NCI-H82 treated with DMSO at 0.1 percent for 48 hours (cell line): ENCODE measurements around the gene TCP1.
"Not testable (repeated sequence)": the region's sequence is repeated elsewhere in the genome, so short reads cannot be mapped to it uniquely, and the experiment has no call there.

Experiments used
- DNase-seq: peaks from one replicate; lab custom pipeline; 2025; ENCODE audit not compliant: unreplicated experiment; lab: John Stamatoyannopoulos, UW

The TCP1 gene

DNA sequence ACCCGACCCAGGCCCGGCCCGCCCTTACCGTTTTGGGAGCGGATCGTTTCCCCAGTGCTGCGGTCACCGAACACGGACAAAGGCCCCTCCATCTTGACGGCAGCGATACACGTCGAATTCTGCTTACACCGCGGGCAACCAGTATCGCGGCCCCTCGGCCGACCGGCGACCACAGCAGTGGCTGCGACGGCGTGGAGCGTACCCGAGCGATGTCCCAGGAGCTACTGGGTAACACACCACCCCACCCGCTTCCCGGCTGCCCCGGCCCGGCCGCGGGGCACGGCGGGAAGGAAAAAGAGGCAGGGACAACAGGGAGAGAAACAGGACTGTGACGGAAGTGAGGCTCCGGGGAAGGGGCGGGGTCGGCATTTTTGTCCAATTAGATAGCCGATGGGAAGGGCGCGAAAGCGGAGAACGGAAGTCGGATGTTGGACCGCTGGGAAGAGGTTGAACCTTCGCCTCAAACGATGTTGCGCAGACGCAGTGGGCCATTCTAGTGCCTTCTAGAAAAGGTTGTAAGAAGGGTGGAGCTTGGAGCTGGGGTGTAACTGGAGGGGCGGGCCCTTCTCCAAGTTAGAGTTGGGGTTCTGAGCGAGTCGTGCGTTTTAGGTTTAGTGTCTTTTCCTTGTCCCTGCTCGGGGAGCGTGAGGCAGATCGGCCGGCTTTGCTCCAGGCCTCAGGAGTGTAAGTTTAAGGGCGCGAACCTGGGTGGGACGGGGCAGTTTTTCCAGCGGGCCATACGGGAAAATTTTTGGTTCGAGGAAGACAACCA is at the start of gene TCP1:
TCP1 (minus strand) TSS at position 226 of the 772 bp plus-strand sequence; CDS start at position 92, 134 bp downstream.
- peak; percentile 99 for DNase-seq

GRCh38 chr6:159838020-159838744 is 48.8 kb upstream of the TCP1 start:
- no peak for DNase-seq

DNA sequence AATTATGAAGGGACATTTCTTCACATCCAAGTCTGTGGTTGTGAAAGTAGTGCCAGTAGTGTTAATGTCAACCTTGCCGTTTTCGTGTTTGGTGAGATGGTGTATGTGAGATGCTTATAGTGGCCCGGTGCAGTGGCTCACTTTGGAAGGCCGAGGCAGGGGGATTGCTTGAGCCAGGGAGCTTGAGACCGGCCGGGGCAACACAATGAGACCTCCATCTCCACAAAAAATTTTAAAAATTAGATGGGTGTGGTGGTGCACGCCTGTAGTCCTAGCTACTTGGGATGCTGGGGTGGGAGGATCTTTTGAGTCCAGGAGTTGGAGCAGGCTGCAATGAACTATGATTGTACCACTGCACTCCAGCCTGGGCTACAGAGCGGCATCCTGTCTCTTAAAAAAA is 48.1 kb upstream of the TCP1 start:
- no peak for DNase-seq

- DNase-seq, result no peak
These were observed 47.5 kb upstream of the TCP1 start for GRCh38 chr6:159836718-159837490.

DNA sequence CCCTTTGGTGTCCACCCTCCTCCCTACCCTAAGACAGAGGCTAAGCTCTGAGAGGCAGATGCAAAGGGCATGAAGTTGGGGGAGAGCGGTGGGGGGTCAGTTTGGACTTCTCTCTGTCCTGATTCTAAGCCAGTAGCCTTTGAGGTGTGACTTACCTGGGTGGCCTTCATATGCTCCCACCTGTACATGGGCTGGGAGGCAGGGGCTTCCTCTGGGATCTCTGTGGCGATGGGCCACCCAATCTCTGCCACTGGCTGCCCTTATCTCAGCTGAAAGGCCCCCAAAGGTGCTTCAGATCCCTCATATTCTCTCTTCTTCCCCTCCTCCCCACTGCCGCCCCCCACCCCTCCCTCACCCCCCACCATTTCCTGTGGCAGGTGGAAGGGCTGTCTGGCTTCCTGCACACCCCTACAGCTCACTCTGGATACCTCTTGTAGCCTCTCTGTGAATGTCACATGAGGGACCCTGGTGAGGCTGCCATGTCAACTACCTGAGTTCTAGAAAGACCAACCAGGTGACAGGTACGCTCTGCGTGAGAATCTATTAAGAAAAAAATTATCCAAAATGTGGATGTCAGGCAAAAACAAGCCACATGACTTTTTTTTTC is 44.7 kb upstream of the TCP1 start:
- DNase-seq, result no peak

- no peak for DNase-seq
These were observed 44.2 kb upstream of the TCP1 start for GRCh38 chr6:159833556-159833955.

DNA sequence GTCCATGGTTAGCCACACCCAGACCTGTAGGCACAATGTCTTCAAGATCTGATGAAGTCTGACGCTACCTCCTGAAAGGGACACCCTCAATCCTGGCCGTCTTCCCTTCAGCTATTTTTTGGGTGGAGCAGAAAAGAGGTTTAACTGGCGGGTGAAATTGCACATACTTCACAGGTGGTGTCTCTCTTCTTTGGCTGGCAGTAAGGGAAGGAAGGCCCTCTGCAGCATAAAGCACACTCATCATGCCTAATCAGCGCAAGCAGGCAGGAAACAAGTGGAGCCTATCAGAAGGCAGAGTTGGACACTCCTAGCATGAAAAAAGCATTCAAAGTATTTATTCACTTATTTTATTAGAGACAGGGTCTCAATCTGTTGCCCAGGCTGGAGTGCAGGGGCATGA is 43.5 kb upstream of the TCP1 start:
- no peak for DNase-seq

GRCh38 chr6:159831373-159831679 is 41.9 kb upstream of the TCP1 start:
- DNase-seq, result no peak

GRCh38 chr6:159830501-159831372 is 41.3 kb upstream of the TCP1 start:
- peak; percentile 12 for DNase-seq

GRCh38 chr6:159829526-159829925 is 40.1 kb upstream of the TCP1 start:
- DNase-seq, result no peak

DNA sequence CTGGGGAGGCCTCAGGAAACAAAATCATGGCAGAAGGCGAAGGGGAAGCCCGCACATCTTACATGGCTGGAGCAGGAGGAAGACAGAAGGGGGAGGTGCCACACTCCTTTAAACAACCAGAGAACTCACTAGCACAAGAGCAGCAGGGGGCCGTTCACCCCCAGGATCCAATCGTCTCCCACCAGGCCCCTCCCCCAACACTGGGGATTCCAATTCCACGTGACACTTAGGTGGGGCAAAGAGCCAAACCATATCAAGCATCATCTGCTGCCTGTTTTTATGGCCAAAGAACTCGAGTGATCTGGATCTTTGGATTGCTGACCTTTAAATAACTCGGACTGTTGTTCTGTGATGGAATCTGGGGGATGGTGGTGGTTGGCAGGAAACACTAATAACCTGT is 38.7 kb upstream of the TCP1 start:
- no peak for DNase-seq

- no peak for DNase-seq
These were observed 37.7 kb upstream of the TCP1 start for GRCh38 chr6:159826968-159827647.

DNA sequence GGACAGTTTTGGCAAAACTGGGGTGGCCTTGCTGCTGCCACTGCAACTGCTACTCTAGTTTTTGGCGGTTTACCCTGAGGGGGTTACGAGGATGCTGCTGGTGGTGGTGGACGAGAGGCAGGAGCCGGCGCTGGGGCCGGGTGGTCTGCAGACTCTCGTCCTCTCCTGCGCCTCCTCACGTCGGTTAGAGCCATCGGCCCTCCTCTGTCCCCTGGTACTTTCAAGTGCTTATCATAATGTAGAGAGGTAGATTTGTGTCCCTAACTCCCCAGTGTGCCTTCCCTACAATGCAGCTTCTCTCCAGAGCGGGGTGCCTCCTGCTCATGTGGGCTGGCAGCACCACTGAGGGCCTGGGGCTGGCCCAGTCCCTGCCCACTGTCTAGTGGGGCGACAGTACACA is 36.6 kb upstream of the TCP1 start:
- DNase-seq, result no peak

DNA sequence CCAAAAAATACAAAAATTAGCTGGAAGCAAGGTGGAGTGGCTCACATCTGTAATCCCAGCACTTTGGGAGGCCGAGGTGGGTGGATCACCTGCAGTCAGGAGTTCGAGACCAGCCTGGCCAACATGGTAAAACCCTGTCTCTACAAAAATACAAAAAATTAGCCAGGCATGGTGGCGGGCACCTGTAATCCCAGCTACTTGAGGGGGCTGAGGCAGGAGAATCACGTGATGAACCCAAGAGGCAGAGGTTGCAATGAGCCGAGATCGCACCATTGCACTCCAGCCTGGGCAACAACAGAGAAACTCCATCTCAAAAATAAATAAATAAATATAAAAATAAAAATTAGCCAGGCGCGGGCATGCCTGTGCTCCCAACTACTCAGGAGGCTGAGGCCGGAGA is 35.3 kb upstream of the TCP1 start:
- not testable (repeated sequence) for DNase-seq

- DNase-seq, result no peak
These were observed 34.6 kb upstream of the TCP1 start for GRCh38 chr6:159823953-159824352.

- no peak for DNase-seq
These were observed 32.3 kb upstream of the TCP1 start for GRCh38 chr6:159821726-159822125.

GRCh38 chr6:159821122-159821521 is 31.7 kb upstream of the TCP1 start:
- DNase-seq, result no peak

DNA sequence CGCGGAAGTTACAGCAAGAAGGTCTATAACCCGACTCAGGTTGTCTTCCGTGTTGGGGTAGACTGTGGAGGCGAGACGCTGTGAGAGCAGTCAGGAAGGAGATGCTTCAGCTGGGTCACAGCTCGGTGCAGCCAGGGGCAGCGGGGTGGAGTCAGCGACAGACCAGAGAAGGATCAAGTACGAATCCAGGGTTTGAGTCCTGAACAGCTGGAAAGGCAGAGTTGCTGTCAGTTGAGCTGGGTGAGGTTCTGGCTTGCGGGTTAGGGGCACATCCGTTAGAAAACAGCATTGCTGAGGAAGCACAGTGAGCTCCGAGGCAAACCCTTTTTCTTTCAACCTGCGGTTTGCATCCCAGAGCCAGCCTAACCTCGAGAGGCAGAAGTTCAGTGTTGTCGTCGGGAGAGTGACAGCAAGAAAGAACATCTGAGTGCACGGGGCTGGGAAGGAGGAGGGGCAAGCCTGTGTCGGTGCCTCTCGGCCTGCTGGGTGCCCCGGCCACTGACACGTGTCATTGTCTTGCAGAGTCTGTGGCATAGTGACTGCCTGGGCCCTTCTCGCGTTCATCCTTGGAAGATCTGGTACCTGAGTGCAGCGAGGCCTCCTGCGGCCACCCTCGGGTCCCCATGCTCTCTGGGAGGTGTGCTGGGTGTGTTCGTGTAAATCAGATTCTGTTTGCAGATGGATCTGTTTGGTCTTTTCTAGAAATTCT is 30.7 kb upstream of the TCP1 start:
- no peak for DNase-seq

GRCh38 chr6:159819098-159819497 is 29.7 kb upstream of the TCP1 start:
- no peak for DNase-seq
